HK-2 (cell line): ENCODE data around the gene EXOC4.
"Not testable (repeated sequence)": the region's sequence is repeated elsewhere in the genome, so short reads cannot be mapped to it uniquely, and the experiment has no call there.

Experiments used
- DNase-seq: peaks from one replicate; pipeline ENCODE4 v3.0.0-alpha.2; 2018; ENCODE audit not compliant: unreplicated experiment

The EXOC4 gene

DNA sequence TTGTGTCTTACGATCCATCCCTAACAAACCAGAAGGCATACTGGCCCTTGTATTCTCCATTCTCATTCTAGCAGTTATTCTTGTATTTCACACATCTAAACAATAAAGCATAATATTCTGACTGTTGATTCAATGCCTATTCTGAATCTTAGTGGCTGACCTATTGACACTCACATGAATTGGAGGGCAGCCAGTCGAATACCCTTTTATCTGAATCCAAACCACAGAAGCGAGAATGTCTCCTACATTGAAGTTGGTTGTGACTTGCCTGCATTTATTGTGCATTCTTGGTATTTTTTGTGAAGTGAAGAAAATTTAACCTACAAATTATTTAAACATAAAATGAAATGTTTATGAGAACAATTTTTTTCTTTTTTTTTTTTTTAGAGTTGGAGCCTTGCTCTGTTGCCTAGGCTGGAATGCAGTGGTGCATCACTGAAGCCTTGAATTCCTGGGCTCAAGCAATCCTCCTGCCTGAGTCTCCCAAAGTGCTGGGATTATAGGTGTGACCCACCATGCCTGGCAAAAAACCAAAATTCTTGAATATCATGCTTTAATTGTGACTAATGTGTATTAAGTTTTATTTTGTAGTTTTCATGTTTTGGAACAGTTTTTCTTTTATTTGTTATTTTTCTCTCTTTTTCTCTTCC is 22.7 kb downstream of the EXOC4 start:
- no peak for DNase-seq

- DNase-seq: not testable (repeated sequence)
Observed at GRCh38 chr7:133278975-133279374, 26.1 kb downstream of the EXOC4 start.

- no peak for DNase-seq
Observed at GRCh38 chr7:133282094-133282493, 29.2 kb downstream of the EXOC4 start.

DNA sequence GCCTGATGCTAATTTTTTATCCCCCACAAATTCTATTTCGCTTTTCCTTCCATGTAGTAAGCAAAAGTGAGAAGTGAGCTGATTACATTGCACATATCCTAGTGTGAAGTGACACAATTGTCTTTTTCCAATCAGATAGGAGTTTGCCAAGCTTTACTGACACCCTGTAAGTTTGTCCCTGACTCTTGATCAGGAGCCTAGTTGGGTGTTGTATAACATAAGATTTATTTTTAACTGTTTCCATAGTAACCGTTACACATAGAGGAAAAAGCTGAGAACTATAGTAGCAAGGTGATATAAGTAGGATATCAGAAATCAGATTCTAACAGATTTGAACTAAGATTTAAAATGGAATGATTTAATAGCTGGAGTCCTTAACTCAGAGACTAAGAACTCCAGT is 31.2 kb downstream of the EXOC4 start:
- no peak for DNase-seq

DNA sequence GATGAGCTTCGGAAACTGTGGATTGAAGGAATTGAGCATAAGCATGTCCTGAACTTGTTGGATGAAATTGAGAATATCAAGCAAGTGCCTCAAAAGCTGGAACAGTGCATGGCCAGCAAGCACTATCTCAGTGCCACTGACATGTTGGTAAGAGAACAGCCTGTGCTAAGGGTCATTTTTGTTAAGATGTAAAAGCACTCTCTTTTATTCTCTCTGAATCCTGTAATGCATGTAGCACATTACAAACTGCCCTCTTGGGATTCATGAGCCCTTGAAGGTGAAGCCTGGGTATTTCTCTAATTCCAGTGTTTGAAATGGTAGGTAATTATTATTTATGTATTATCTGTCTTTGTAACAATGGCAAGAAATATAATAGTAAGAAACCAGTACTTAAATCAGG is 36.1 kb downstream of the EXOC4 start:
- no peak for DNase-seq

GRCh38 chr7:133290041-133290440 is 37.2 kb downstream of the EXOC4 start:
- DNase-seq: no peak

GRCh38 chr7:133290676-133291333 is 37.9 kb downstream of the EXOC4 start:
- no peak for DNase-seq

DNA sequence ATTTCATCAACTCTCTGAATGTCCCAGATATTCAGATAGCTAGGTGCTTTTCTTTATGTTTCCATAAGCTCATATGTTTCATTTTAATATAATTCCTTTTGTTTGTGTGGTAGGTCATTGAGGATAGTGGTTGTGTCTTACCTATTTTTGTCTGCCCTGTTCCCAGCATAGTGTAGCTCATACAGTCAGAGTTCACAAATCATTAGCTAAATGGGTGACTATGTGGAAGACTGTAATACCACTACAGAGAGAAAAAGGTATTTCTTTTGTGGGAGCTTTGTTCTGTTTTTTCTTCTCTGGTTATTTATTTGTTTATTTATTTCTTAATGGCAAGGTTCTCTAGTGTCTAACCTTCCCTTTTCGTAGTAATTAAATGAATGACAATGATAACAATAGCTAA is 39.8 kb downstream of the EXOC4 start:
- no peak for DNase-seq

DNA sequence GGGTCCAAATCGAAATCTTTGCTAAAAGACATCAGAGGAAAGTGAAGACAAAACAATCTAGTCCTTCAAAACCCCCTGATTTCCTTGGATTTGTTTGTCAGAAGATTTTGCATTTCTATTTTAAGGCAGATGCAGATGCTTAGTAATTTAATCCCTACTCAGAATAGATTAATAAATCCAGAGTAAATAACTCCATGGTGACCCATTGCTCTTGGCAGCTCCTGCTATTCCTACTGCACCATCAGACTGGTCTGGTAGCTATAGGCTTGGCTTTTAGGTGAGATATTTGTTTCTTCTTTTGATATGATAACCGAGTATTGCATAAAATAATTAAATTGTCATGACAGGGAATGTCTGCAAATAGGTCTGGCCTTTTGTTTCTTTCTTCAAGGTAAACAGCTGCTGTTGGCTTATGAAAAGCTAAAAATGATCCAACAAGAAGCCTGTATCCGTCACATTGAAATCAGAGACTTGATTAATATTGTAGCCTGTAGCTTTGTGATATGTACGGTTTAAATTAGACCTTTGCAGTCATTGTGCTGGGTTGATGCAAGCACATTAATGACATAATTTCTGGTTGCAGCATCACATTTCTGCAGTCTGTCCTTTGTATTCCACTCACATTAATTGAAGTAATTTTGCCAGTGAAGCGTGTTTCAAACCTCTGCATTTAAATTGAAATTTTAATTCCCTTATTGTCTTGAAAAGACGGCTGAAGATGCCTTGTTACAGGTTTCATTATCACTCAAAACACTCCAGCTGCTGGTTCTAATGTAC is 40.7 kb downstream of the EXOC4 start:
- DNase-seq: no peak

GRCh38 chr7:133294234-133294633 is 41.4 kb downstream of the EXOC4 start:
- DNase-seq: no peak

DNA sequence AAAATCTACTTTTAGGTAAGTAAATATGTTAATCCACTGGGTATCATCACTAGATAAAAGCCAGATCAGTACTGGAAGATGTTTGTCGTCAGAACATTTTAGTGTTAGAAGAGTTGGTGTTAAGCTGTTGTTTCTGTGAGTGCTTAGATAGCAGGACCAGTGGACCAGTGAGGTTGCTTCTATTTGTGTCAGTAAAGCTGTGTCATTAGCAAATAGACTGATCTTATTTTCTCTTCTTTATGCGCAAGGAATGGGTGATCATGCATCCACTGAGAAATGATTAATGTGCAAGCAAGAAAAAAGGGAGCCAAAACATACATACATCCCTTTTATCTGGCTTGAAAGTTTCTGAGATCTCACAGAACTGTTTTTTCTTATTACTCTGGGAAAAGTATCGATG is 42.6 kb downstream of the EXOC4 start:
- DNase-seq: no peak

- no peak for DNase-seq
Observed at GRCh38 chr7:133297093-133297492, 44.2 kb downstream of the EXOC4 start.

DNA sequence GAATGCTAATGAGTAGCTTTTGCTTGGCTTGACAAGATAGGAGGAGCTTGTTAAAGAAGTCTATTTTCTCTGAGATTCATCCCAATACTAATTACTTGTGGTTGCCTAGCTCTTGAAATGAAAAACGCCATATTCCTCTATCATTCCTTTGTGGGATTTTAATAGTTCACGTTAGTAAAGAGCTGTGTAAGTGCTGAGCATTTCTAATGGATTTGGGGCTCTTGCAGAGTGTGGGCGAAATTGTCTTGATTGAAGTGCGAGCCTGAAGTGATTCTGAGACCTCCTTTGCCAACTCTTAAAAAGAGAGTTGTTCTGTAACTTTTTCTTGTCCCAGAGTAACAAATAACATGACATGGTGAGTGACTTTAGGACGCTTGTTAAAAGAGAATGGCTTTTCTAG is 45.2 kb downstream of the EXOC4 start:
- no peak for DNase-seq

- DNase-seq: no peak
Observed at GRCh38 chr7:133299676-133300075, 46.8 kb downstream of the EXOC4 start.

DNA sequence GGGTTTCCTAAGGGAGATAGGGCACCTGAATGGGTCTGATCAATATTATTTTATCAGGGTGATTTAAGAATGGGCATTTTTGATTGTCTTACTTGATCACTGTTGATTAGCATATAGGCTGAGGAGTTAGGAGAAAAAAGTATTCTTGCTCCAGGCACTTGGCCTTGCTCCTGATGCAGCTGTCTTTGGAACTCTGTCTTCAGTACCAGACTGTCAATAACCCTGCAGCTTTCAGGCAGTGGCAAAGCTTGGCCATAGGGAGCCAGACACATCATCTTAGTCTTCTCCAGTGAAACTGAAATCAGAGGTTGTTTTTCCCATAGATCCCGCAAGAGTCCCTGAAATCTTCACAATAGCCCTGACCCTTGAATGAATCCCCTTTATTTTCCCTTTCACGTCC is 47.2 kb downstream of the EXOC4 start:
- DNase-seq: no peak

DNA sequence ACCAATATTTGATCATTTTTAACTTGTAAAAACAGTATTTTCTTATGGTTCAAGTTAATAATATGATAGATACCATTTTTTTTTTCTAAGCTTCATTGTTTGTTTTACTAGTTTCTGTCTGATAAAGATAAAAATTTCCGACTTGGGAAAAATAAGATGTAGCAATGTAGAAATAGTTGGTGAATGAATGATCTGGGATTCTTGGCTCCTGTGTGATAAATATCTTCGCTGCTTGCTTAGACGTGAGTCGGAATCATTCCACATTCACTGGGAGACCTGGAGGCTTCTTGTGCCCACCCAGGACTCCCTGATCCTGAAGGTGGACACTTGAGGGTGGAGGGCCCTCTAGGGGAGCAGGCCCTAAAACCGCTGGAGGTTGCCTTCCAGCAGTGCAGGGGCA is 47.9 kb downstream of the EXOC4 start:
- no peak for DNase-seq

GRCh38 chr7:133301444-133301843 is 48.6 kb downstream of the EXOC4 start:
- no peak for DNase-seq

GRCh38 chr7:133303372-133303771 is 50.5 kb downstream of the EXOC4 start:
- DNase-seq: no peak

DNA sequence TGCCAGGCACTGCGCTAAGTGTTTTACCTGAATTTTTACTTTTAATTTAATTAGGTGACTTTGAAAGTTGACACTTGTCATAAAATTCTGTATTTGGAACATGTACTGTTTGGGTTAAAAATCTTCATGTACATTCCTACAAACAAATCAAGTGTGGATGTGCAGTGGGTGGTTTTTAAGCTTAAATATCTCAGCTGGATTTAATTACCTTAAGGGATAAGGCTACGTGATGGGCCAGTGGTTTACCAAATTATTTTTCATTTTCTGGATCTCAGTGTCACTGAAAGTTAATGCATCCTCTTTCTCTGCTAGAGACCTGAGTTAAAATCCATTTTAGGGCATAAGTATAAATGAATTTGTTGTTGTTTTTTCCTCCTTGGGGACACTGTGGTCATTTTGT is 51.1 kb downstream of the EXOC4 start:
- no peak for DNase-seq

GRCh38 chr7:133309333-133309732 is 56.5 kb downstream of the EXOC4 start:
- no peak for DNase-seq

GRCh38 chr7:133310232-133310862 is 57.5 kb downstream of the EXOC4 start:
- DNase-seq: peak; percentile 9

GRCh38 chr7:133313575-133313974 is 60.7 kb downstream of the EXOC4 start:
- no peak for DNase-seq

- DNase-seq: no peak
Observed at GRCh38 chr7:133314084-133314483, 61.2 kb downstream of the EXOC4 start.
